Measurements from ENCODE around the gene CD6. TPM values are rescaled to one million over a fixed set of nuclear protein-coding genes. Genes with fewer than 3 reads are reported as not detected.

Gene CD6
- total and polyA plus RNA-seq, 4 donors = 1.2 to 3.1 (median 1.7) TPM

- 92 to 95% methylated on average over 2 of the region's 2 CpGs for WGBS, 2 donors
- H3K36me3 ChIP-seq (ENCODE audit: control insufficient read depth in 4 of 4, insufficient read depth in 4 of 4, low read length in 4 of 4) = no peaks in the 10 kb centered on the region
- ATAC-seq (ENCODE audit: insufficient read depth, low FRiP score) (no peak), DNase-seq (no peak)
- H3K4me3 ChIP-seq = no peak overlapping the region
- H3K27me3 ChIP-seq (ENCODE audit: control insufficient read depth in 3 of 3, insufficient read depth in 3 of 3, low read length in 2 of 3) = no peaks in the 10 kb centered on the region
- TF ChIP-seq CTCF (IDR thresholded peaks at IDR 0.05; ENCODE audit: control extremely low read depth, extremely low read depth) = no peak
- H3K4me1 ChIP-seq (ENCODE audit: control insufficient read depth in 5 of 5, insufficient read depth in 5 of 5, low read length in 5 of 5) = no peaks in the 10 kb centered on the region
- H3K9ac ChIP-seq (ENCODE audit: insufficient read depth in 1 of 2, low read length in 2 of 2) = no peak overlapping the region
- no peaks in the 10 kb centered on the region for H3K9me3 ChIP-seq (ENCODE audit: control insufficient read depth in 4 of 4, insufficient read depth in 3 of 4, low read length in 3 of 4)
- H3K27ac ChIP-seq (ENCODE audit: low read depth in 1 of 2, low read length in 1 of 2) = no peak overlapping the region
Observed at GRCh38 chr11:61032824-61033223, 61.3 kb downstream of the CD6 start.

- no peak overlapping the region for H3K4me3 ChIP-seq
- H3K9me3 ChIP-seq (ENCODE audit: control insufficient read depth in 4 of 4, insufficient read depth in 3 of 4, low read length in 3 of 4) = no peaks in the 10 kb centered on the region
- no peaks in the 10 kb centered on the region for H3K27me3 ChIP-seq (ENCODE audit: control insufficient read depth in 3 of 3, insufficient read depth in 3 of 3, low read length in 2 of 3)
- H3K27ac ChIP-seq (ENCODE audit: low read depth in 1 of 2, low read length in 1 of 2) = no peak overlapping the region
- no peaks in the 10 kb centered on the region for H3K36me3 ChIP-seq (ENCODE audit: control insufficient read depth in 4 of 4, insufficient read depth in 4 of 4, low read length in 4 of 4)
- TF ChIP-seq CTCF (IDR thresholded peaks at IDR 0.05; ENCODE audit: control extremely low read depth, extremely low read depth) = no peak
- ATAC-seq (ENCODE audit: insufficient read depth, low FRiP score) (no peak), DNase-seq (no peak)
- H3K4me1 ChIP-seq (ENCODE audit: control insufficient read depth in 5 of 5, insufficient read depth in 5 of 5, low read length in 5 of 5) = no peaks in the 10 kb centered on the region
- no peak overlapping the region for H3K9ac ChIP-seq (ENCODE audit: insufficient read depth in 1 of 2, low read length in 2 of 2)
- WGBS, 2 donors = 94% methylated on average over 4 of the region's 4 CpGs
Observed at GRCh38 chr11:61033417-61033816, 61.9 kb downstream of the CD6 start.

DNA sequence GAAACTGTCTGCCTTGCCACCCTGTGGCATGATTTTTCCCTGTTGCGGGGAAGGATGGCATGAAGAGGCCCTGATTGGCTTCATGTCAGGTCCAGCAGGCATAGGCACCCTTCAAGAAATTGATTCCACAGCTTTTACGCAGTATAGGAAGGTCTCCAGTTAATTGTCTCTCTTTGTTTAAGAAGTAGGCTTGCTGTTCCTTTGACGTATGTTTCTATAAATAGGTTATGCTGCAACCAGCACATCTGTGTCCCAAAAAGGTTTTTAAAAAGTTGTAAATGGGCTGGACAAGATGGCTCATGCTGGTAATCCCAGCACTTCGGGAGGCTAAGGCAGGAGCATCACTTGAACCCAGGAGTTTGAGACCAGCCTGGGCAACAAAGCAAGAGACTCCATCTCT lies 62.6 kb downstream of the CD6 start:
- Histone ChIP-seq H3K9ac (ENCODE audit: insufficient read depth in 1 of 2, low read length in 2 of 2) (no peak overlapping the region), H3K36me3 (ENCODE audit: control insufficient read depth in 4 of 4, insufficient read depth in 4 of 4, low read length in 4 of 4) (no peaks in the 10 kb centered on the region), H3K27me3 (ENCODE audit: control insufficient read depth in 3 of 3, insufficient read depth in 3 of 3, low read length in 2 of 3) (no peaks in the 10 kb centered on the region), H3K4me1 (ENCODE audit: control insufficient read depth in 5 of 5, insufficient read depth in 5 of 5, low read length in 5 of 5) (no peaks in the 10 kb centered on the region), H3K27ac (ENCODE audit: low read depth in 1 of 2, low read length in 1 of 2) (no peak overlapping the region), H3K4me3 (no peak overlapping the region), H3K9me3 (ENCODE audit: control insufficient read depth in 4 of 4, insufficient read depth in 3 of 4, low read length in 3 of 4) (no peaks in the 10 kb centered on the region)
- TF ChIP-seq CTCF (IDR thresholded peaks at IDR 0.05; ENCODE audit: control extremely low read depth, extremely low read depth) = no peak
- WGBS, 2 donors = 86 to 93% methylated on average over 4 of the region's 4 CpGs
- DNase-seq = no peak
- no peak for ATAC-seq (ENCODE audit: insufficient read depth, low FRiP score)

All from lung (tissue), 12 donors.